Measurements from ENCODE around the gene ALDH4A1. TPM values are rescaled to one million over a fixed set of nuclear protein-coding genes. Genes with fewer than 3 reads are reported as not detected.

ALDH4A1 gene
- total and polyA plus RNA-seq, 10 of the 15 experiments (the other 5 are each of a cell fraction or from before 2014, with no cell fraction given): 0.06 to 25.5 (median 13.0) TPM

- WGBS (ENCODE audit: insufficient coverage, insufficient replicate concordance, low lambda C conversion rate, missing lambda C conversion rate): 100% methylated on average over 3 of the region's 3 CpGs
- in situ Hi-C loops (cut with MboI): no loop called here
- peaks cover 3% of the 10 kb centered on the region; the same call in 1 of the 2 replicates for H3K79me2 ChIP-seq (ENCODE audit: control insufficient read depth, insufficient read depth, low read length)
Measured at GRCh38 chr1:18936471-18936813, 34.1 kb upstream of the ALDH4A1 start.

More at GRCh38 chr1:18936471-18936813, 34.1 kb upstream of the ALDH4A1 start:
- ChIA-PET POLR2A (no interaction called here), RAD21 (ENCODE audit: unreplicated experiment) (no interaction called here), SMC1A (ENCODE audit: uncharacterized antibody, unreplicated experiment) (interaction anchor here (0.9 to 1.3 kb wide), 2 partner anchors 14 to 22 kb away, joined by 4 to 6 read pairs; no protein-coding TSS in a partner anchor), CTCF (no interaction called here)
- Histone ChIP-seq H3K27ac (ENCODE audit: control insufficient read depth, insufficient read depth) (no peak overlapping the region), H4K20me1 (ENCODE audit: control insufficient read depth, insufficient read depth) (no peaks in the 10 kb centered on the region), H3K27me3 (replicated peaks in 1 of 2; ENCODE audit: control insufficient read depth in 2 of 2, insufficient read depth in 2 of 2, low read length in 1 of 2) (no peaks in the 10 kb centered on the region), H3K9me3 (replicated peaks; ENCODE audit: control insufficient read depth, insufficient read depth, low read length) (no peaks in the 10 kb centered on the region), H3K4me2 (ENCODE audit: control insufficient read depth, insufficient read depth) (no peak overlapping the region), H2AFZ (ENCODE audit: control insufficient read depth, low read depth, low read length) (no peak overlapping the region), H3K4me3 (no peak overlapping the region), H3K4me1 (ENCODE audit: control insufficient read depth, insufficient read depth, low read length) (peaks cover 12% of the 10 kb centered on the region), H3K9ac (ENCODE audit: control insufficient read depth, insufficient read depth, low read length) (no peak overlapping the region), H3K36me3 (ENCODE audit: control insufficient read depth in 2 of 2, insufficient read depth in 2 of 2, low read length in 1 of 2) (no peaks in the 10 kb centered on the region; a peak in 1 of 4 replicates)
- no peak for DNase-seq (ENCODE audit: low read depth, low spot score)
- intact Hi-C loops (cut with micrococcal nuclease; ENCODE audit: unreplicated experiment): no loop called here
- no peak for ATAC-seq
- no peak for TF ChIP-seq ZNF24 (IDR thresholded peaks at IDR 0.05)
- TF ChIP-seq MAX (IDR thresholded peaks at IDR 0.05; ENCODE audit: low read depth, low read length): no peak
- TF ChIP-seq NFYB (IDR thresholded peaks at IDR 0.05; ENCODE audit: insufficient read depth, low read depth, low read length): no peak
- TF ChIP-seq RAD51 (IDR thresholded peaks at IDR 0.05): no peak
- TF ChIP-seq HDAC6 (IDR thresholded peaks at IDR 0.05; ENCODE audit: unreplicated experiment): no peak
- no peak for TF ChIP-seq SMARCA5 (IDR thresholded peaks at IDR 0.05)
- TF ChIP-seq BMI1 (IDR thresholded peaks at IDR 0.05; ENCODE audit: borderline replicate concordance): no peak
- TF ChIP-seq MEF2A (IDR thresholded peaks at IDR 0.05; ENCODE audit: insufficient read depth, low read depth, low read length): no peak
- TF ChIP-seq RFX5 (IDR thresholded peaks at IDR 0.05; ENCODE audit: low read depth, low read length): no peak
- no peak for TF ChIP-seq NBN (IDR thresholded peaks at IDR 0.05)
- TF ChIP-seq FOXM1 (IDR thresholded peaks at IDR 0.05; ENCODE audit: low read depth, low read length): no peak
- no peak for TF ChIP-seq CEBPZ (IDR thresholded peaks at IDR 0.05; ENCODE audit: low read depth, low read length)
- no peak for TF ChIP-seq CHD1 (IDR thresholded peaks at IDR 0.05; ENCODE audit: low read depth, low read length)
- BruUV-seq (replicated peaks): no TSS peak
- no peak for FAIRE-seq
